GM19324 (cell line): Measurements from ENCODE around the gene BACH2.
"Not testable (repeated sequence)": the region's sequence is repeated elsewhere in the genome, so short reads cannot be mapped to it uniquely, and the experiment has no call there.

ENCODE experiments used
- ATAC-seq: cut with Tn5 transposase; IDR thresholded peaks from one replicate; pipeline ENCODE4 v1.9.1; 2021; ENCODE audit warnings: mild to moderate bottlenecking, moderate library complexity; ENCODE audit not compliant: unreplicated experiment, low FRiP score

The BACH2 gene

GRCh38 chr6:90284236-90285041, 12.2 kb downstream of the BACH2 start:
- ATAC-seq = peak; percentile 64

GRCh38 chr6:90282265-90282664, 14.4 kb downstream of the BACH2 start:
- not testable (repeated sequence) for ATAC-seq

- no peak for ATAC-seq
Observed at GRCh38 chr6:90278129-90278528, 18.5 kb downstream of the BACH2 start.

- ATAC-seq = no peak
Observed at GRCh38 chr6:90277302-90278011, 19.2 kb downstream of the BACH2 start.

- ATAC-seq = no peak
Observed at GRCh38 chr6:90274451-90275030, 22.1 kb downstream of the BACH2 start.

GRCh38 chr6:90273863-90274262, 22.8 kb downstream of the BACH2 start:
- ATAC-seq = no peak

GRCh38 chr6:90272895-90273294, 23.7 kb downstream of the BACH2 start:
- no peak for ATAC-seq

GRCh38 chr6:90271831-90272230, 24.8 kb downstream of the BACH2 start:
- ATAC-seq = no peak

GRCh38 chr6:90269334-90269733, 27.3 kb downstream of the BACH2 start:
- no peak for ATAC-seq

GRCh38 chr6:90268178-90268577, 28.5 kb downstream of the BACH2 start:
- no peak for ATAC-seq

- ATAC-seq = no peak
Observed at GRCh38 chr6:90266905-90267621, 29.6 kb downstream of the BACH2 start.

- no peak for ATAC-seq
Observed at GRCh38 chr6:90264561-90264960, 32.1 kb downstream of the BACH2 start.

- ATAC-seq = no peak
Observed at GRCh38 chr6:90263633-90264032, 33.0 kb downstream of the BACH2 start.

- ATAC-seq = no peak
Observed at GRCh38 chr6:90261801-90262200, 34.8 kb downstream of the BACH2 start.

GRCh38 chr6:90257486-90257738, 39.2 kb downstream of the BACH2 start:
- no peak for ATAC-seq

GRCh38 chr6:90256698-90257485, 39.8 kb downstream of the BACH2 start:
- no peak for ATAC-seq

GRCh38 chr6:90253631-90254030, 43.0 kb downstream of the BACH2 start:
- ATAC-seq = no peak

GRCh38 chr6:90251295-90251992, 45.2 kb downstream of the BACH2 start:
- ATAC-seq = peak; percentile 91

GRCh38 chr6:90250405-90250804, 46.2 kb downstream of the BACH2 start:
- ATAC-seq = no peak

- ATAC-seq = no peak
Observed at GRCh38 chr6:90249458-90249857, 47.2 kb downstream of the BACH2 start.
